ENCODE measurements around the gene TAF7.
"Not testable (repeated sequence)": the region's sequence is repeated elsewhere in the genome, so short reads cannot be mapped to it uniquely, and the experiment has no call there.

The TAF7 gene

GRCh38 chr5:141338538-141339306 lies 18.1 kb upstream of the TAF7 start, which contains the start of gene PCDHGA2:
PCDHGA2 (plus strand) TSS chr5:141338760.
- peak; percentile 4 for DNase-seq

- not testable (repeated sequence) for DNase-seq
Measured at GRCh38 chr5:141332571-141332970, 12.0 kb upstream of the TAF7 start.

GRCh38 chr5:141330299-141331080 lies 9.9 kb upstream of the TAF7 start, which contains the start of gene PCDHGA1:
PCDHGA1 (plus strand) TSS chr5:141330514.
- peak; percentile 14 for DNase-seq

GRCh38 chr5:141328231-141328630 lies 7.6 kb upstream of the TAF7 start:
- no peak for DNase-seq

- peak; percentile 55 for DNase-seq
Measured at GRCh38 chr5:141326088-141326854, 5.7 kb upstream of the TAF7 start.

GRCh38 chr5:141322261-141322660 lies 1.7 kb upstream of the TAF7 start:
- DNase-seq, result no peak

- DNase-seq, result no peak
Measured at GRCh38 chr5:141319699-141320098, 885 bp downstream of the TAF7 start.

- no peak for DNase-seq
Measured at GRCh38 chr5:141319202-141319601, 1.4 kb downstream of the TAF7 start.

GRCh38 chr5:141316963-141317362 lies 3.6 kb downstream of the TAF7 start:
- DNase-seq, result not testable (repeated sequence)

- no peak for DNase-seq
Measured at GRCh38 chr5:141313711-141314110, 6.9 kb downstream of the TAF7 start.

GRCh38 chr5:141306630-141307029 lies 14.0 kb downstream of the TAF7 start:
- DNase-seq, result no peak

- DNase-seq, result no peak
Measured at GRCh38 chr5:141303756-141304155, 16.8 kb downstream of the TAF7 start, which contains the start of gene SLC25A2. SLC25A2 (minus strand) TSS chr5:141304049; CDS start chr5:141303865, 184 bp downstream.

GRCh38 chr5:141298376-141298775 lies 22.2 kb downstream of the TAF7 start:
- DNase-seq, result no peak

- no peak for DNase-seq
Measured at GRCh38 chr5:141272906-141273305, 47.7 kb downstream of the TAF7 start.

GRCh38 chr5:141269195-141269594 lies 51.4 kb downstream of the TAF7 start:
- DNase-seq, result no peak

Data from kidney glomerular epithelial cell (primary cell).